HG02571 (cell line): ENCODE data around the gene FAM163A.
"Not testable (repeated sequence)": the region's sequence is repeated elsewhere in the genome, so short reads cannot be mapped to it uniquely, and the experiment has no call there.

Experiments used
- ATAC-seq: cut with Tn5 transposase; IDR thresholded peaks from one replicate; pipeline ENCODE4 v1.9.1; 2021; ENCODE audit warnings: mild to moderate bottlenecking, moderate library complexity; ENCODE audit not compliant: unreplicated experiment

Gene FAM163A

DNA sequence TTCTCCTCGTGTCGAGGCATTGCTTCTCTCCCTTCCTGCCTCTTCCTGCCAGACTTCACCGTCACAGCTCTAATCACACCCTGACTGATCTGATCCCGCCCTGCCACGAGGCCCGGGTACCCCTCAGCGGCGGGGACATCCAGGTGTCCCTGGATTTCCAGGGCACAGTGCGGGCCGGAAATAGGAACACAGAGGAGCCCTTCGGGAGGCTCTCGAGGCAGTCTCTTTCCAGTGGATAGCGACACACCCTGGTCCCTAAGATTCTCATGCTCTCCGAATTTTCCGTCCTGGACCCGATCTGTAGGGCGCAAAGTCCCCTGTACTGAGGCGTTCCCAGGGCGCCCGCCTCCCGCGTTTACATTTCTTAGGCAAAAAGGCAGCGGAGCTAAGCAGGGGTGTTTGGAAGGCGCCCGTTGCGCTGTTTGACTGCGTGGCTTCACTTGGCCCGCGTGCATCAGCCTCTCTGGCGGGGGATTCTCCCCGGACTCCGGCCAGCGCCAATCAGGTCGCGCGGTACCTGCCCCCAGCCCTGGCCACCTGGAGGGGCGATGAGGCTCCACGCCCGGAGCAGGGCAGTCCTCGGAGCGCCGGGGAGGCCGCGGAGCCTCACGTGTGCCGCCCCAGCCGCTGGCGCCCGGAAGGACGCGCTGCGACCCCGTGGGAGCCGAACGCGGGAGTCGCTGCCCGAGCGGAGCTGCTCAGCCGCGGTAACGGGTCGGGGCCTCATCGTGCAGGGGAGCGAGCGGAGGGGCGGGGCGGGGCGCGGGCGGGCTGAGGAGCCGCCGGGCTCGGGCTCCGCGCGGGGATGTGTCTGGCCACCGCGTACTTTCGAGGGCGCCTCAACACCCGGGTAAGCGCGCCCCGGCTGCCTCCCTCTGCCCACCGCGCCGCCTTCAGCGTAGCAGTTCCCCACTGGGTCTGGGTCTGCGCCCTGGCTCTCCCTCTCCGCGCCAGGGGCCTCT is at the start of gene FAM163A:
FAM163A (plus strand) TSS at position 575 of the 962 bp plus-strand sequence. CDS start 69,807 bp downstream, outside the sequence.
- ATAC-seq = no peak

GRCh38 chr1:179694530-179694929 is 48.6 kb upstream of the FAM163A start:
- ATAC-seq = not testable (repeated sequence)

- ATAC-seq = no peak
These were observed 40.0 kb upstream of the FAM163A start for GRCh38 chr1:179702946-179703539.

DNA sequence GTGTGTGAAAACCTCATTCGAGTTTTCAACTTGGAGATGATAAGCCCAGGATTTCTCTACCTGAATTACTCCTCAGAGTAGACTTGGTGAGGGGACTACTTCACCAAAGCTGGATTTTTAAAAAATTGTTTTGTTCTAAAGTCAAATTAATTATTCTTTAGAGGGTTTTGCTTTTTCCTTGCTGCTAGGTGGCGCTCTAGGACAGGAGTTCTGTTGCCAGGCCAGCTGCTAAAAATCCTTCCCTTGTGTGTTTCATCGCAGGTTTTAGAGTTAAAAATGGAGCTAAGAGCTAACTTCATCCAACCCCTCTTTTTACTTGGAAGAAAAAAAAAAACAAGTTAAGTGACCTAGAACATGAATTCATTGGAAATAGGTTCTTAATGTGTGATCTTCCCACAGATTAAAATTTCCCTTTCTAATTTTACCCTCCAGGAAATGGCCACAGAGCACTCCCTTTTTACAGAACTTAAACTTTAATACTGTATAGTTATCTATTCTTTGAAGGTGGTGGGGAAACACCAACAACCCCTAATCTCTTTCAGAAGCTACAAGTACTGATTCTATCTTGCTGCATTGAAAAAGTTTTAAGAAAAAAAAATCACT is 36.7 kb upstream of the FAM163A start:
- no peak for ATAC-seq

GRCh38 chr1:179707406-179707805 is 35.7 kb upstream of the FAM163A start:
- ATAC-seq = no peak

DNA sequence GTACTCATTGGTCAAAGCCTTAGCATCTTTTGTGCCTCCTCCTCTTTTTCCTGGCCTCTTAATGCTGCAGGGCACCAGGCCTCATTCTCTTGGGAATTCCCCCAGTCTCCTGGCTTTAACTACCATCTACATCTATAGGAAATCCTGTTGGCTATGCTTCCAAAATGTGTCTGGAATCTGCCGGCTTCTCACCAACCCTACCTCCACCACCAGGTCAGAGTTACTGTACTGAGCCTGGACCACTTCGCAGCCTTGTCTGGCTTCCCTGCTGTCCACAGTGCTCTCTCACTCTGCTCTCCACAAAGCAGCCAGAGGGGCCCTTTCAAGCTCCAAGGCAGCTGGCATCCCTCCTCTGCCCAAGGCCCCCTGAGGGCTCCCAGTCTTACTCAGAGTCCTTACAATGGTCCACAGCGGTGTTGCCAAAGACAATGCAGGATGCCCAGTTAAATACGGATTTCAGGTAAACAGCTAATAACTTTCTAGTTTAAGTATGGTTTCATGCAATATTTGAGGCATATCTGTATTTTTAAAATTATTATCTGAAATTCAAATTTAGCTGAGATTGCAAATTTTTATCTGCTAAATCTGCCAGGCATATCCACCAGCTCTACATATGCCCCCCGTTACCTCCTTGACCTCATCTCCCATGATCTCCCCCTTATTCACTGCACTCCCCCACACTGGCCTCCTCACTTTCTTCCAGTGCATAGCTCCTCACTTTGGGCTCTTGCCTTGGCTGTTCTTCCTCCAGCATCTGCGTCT is 34.5 kb upstream of the FAM163A start:
- no peak for ATAC-seq

DNA sequence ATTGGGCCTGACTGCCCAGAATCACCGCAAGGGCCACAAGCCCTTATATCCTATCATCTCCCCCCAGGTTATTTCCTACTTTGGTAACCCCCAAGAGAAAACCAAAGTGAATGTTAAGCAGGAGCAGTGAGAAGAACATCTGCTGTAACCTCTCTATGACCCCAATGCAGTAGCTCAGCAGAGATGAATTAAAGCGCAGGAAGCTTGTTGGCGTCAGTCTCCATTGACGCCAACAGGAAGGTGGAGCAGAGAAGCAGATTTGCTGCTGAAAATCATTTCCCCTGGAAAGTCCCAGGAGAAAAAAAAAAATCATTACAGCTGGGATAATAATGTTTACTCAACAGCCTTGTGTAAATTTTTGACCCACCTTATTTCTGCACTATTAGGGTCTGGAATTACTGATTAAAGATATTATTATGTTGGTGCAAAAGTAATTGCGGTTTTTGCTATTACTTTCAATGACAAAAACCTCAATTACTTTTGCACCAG is 33.2 kb upstream of the FAM163A start:
- no peak for ATAC-seq

DNA sequence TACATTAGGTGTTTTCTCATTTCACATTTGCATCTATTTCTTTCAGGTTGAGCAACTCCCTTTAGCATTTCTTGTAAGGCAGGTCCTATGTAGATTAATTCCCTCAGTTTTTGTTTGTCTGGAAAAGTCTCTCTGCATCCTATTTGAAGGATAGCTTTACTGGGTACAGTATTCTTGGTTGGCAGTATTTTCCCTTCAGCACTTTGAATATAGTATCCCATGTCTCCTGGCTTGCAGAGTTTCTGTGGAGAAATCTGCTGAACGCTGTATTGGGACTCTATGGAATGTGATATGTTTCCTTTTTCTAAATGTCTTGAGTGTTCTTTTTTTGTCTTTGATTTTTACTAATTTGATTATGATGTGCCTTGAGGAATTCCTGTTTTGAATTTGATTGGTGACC is 28.9 kb upstream of the FAM163A start:
- ATAC-seq = no peak

GRCh38 chr1:179714623-179715022 is 28.5 kb upstream of the FAM163A start:
- no peak for ATAC-seq

GRCh38 chr1:179719272-179719671 is 23.8 kb upstream of the FAM163A start:
- no peak for ATAC-seq

- no peak for ATAC-seq
These were observed 14.8 kb upstream of the FAM163A start for GRCh38 chr1:179728271-179728670.

- ATAC-seq = no peak
These were observed 13.2 kb upstream of the FAM163A start for GRCh38 chr1:179729881-179730280.

- no peak for ATAC-seq
These were observed 11.4 kb upstream of the FAM163A start for GRCh38 chr1:179731643-179732042.

GRCh38 chr1:179742291-179742690 is 800 bp upstream of the FAM163A start:
- no peak for ATAC-seq

DNA sequence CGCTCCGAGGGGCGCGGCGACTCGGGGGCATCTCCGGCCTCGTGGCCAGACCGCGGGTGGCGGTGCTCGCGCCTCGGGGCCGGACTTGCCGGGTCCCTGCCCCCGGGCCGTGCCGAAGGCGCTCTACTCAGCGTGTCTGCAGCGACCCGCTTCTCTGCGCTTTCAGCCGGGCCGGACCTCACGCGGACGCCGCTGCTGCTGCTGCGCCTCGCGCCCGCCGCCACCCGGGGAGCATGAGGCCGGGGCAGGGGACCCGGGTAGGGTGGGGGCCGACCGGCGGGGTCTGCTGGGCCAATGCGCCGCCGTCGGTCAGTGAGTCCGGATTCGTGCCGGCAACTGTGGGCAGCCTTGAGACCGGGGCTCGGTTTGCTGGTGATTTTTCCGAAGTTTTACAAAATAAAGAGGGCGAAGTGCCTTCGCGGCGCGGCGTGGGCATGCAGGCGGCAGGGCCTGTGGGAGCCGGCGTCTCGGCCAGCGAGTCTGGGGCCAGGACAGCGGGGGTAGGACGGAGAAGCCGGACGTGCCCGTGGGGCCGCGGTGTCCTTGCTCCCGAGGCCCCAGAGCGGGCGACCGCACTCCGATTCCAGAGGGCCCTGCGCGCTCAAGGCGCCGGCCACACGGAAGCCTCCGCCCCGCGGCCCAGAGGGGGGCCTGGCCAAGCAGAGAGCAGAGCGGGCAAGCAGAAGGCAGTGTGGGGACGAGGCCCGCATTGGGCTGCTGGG is 749 bp downstream of the FAM163A start:
- ATAC-seq = no peak

- ATAC-seq = no peak
These were observed 1.5 kb downstream of the FAM163A start for GRCh38 chr1:179744401-179745130.

GRCh38 chr1:179745131-179745611 is 2.1 kb downstream of the FAM163A start:
- no peak for ATAC-seq

DNA sequence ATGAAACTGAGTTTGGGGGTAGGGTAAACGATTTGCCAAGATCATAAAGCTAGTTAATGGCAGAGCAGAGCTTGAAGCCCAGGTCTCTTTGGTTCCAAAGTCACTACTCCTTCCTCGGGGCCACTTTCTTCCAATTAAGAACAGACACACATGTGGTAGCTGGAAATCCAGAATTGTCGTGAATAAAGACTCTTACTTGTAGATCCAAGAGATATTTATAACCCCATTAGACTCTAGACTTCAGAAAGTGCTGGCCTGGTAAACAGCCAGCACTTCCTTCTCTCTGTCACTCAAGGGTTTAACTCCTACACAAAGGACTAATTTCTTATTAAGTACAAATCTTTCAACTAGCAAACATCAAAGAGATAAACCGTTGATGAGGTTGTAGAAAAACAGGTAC is 2.7 kb downstream of the FAM163A start:
- no peak for ATAC-seq

- ATAC-seq = no peak
These were observed 4.5 kb downstream of the FAM163A start for GRCh38 chr1:179747611-179748010.
